ENCODE results near the gene RUNX3. TPM values are rescaled to one million over a fixed set of nuclear protein-coding genes. Genes with fewer than 3 reads are reported as not detected.
A peak's percentile ranks its signal among the peaks of the same experiment; 100 is the strongest.

RUNX3 gene
- polyA plus RNA-seq, 3 donors, result 4.4 to 27.9 (median 6.7) TPM

DNA sequence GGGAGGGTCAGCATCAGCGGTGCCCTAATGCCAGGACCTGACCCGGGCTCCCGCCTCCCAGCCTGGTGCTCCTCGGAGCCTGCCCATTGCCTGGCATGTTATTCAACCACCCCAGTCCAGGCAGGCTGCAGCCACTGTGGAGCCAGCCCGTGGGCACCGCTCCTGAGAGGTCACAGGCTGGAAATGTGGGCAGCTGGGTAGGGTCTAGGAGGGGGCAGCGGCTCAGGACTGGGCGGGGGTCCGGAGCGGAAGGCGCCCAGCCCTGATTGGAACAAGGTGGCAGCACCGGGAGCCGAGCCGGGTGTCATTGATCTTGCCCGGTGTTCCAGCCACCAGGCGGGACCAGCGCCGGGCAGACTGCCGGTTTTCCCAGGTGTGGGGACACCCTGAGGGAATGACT is 12.7 kb upstream of the RUNX3 start:
- Histone ChIP-seq H3K9ac (ENCODE audit: insufficient read depth, low read length, poor library complexity, severe bottlenecking) (no peak overlapping the region), H3K27ac (ENCODE audit: low read depth in 1 of 2, low read length in 2 of 2) (no peak overlapping the region), H3K36me3 (replicated peaks in 1 of 2; ENCODE audit: control insufficient read depth in 1 of 2, insufficient read depth in 2 of 2, low read length in 2 of 2) (no peaks in the 10 kb centered on the region), H3K79me2 (ENCODE audit: insufficient read depth, low read length) (no peaks in the 10 kb centered on the region), H3K27me3 (ENCODE audit: control insufficient read depth in 2 of 2, insufficient read depth in 2 of 2, low read length in 2 of 2) (no peaks in the 10 kb centered on the region), H3K4me2 (replicated peaks; ENCODE audit: extremely low read depth, low read length, poor library complexity, severe bottlenecking) (no peak overlapping the region), H4K20me1 (ENCODE audit: insufficient read depth, low read length) (no peaks in the 10 kb centered on the region), H2AFZ (ENCODE audit: insufficient read depth, low read depth, low read length, poor library complexity, severe bottlenecking) (no peak overlapping the region), H3K4me1 (ENCODE audit: control insufficient read depth in 1 of 2, insufficient read depth in 2 of 2, low read length in 2 of 2) (no peaks in the 10 kb centered on the region), H3K4me3 (replicated peaks in 1 of 3; ENCODE audit: low read depth in 2 of 3, low read length in 3 of 3) (no peak overlapping the region), H3K9me3 (replicated peaks in 1 of 2; ENCODE audit: control insufficient read depth in 1 of 2, insufficient read depth in 1 of 2, low read length in 2 of 2) (no peaks in the 10 kb centered on the region)
- TF ChIP-seq, protein P1, sequence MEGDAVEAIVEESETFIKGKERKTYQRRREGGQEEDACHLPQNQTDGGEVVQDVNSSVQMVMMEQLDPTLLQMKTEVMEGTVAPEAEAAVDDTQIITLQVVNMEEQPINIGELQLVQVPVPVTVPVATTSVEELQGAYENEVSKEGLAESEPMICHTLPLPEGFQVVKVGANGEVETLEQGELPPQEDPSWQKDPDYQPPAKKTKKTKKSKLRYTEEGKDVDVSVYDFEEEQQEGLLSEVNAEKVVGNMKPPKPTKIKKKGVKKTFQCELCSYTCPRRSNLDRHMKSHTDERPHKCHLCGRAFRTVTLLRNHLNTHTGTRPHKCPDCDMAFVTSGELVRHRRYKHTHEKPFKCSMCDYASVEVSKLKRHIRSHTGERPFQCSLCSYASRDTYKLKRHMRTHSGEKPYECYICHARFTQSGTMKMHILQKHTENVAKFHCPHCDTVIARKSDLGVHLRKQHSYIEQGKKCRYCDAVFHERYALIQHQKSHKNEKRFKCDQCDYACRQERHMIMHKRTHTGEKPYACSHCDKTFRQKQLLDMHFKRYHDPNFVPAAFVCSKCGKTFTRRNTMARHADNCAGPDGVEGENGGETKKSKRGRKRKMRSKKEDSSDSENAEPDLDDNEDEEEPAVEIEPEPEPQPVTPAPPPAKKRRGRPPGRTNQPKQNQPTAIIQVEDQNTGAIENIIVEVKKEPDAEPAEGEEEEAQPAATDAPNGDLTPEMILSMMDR (IDR thresholded peaks at IDR 0.05), result no peak
- H3K27ac Mint-ChIP-seq, result no peak overlapping the region
- WGBS (ENCODE audit: insufficient coverage), result 99% methylated on average over 18 of the region's 19 CpGs
- no peak for DNase-seq
- H3K9me3 Mint-ChIP-seq, result no peaks in the 10 kb centered on the region
- H3K36me3 Mint-ChIP-seq, result no peaks in the 10 kb centered on the region
- peaks cover 4 to 7% (median 5%) of the 10 kb centered on the region in 3 donors for H3K27me3 Mint-ChIP-seq (ENCODE audit: low read depth in 3 of 3)
- no peak overlapping the region for H3K4me3 Mint-ChIP-seq
- intact Hi-C loops (cut with micrococcal nuclease), result loop anchor here in 1 of 2 donors (5.0 kb wide), 1 partner anchor 100 kb away; no protein-coding TSS in a partner anchor
- peaks cover 6% of the 10 kb centered on the region for H3K4me1 Mint-ChIP-seq

DNA sequence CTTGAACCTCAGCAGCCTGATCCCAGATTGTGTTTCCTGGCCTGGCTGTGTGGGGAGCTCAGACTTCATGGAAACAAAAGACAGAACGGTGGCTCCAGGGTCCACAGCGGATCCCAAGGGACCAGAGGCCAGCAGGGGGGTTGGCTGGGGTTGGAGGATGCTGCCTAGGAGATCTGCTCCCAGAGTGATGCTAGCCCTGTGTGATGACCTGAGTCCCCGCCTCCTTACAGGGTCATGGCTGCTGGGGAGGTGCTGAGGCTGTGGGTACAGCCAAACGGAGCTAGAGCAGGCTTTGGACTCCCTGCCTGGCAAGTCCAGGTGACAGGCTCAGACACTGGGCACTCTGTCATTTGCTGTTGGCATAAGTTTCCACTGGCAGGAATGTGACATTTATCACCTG is 11.5 kb upstream of the RUNX3 start:
- Histone ChIP-seq H3K27me3 (ENCODE audit: control insufficient read depth in 2 of 2, insufficient read depth in 2 of 2, low read length in 2 of 2) (no peaks in the 10 kb centered on the region), H3K4me1 (ENCODE audit: control insufficient read depth in 1 of 2, insufficient read depth in 2 of 2, low read length in 2 of 2) (no peaks in the 10 kb centered on the region), H3K4me2 (replicated peaks; ENCODE audit: extremely low read depth, low read length, poor library complexity, severe bottlenecking) (no peak overlapping the region), H3K27ac (ENCODE audit: low read depth in 1 of 2, low read length in 2 of 2) (no peak overlapping the region), H3K9ac (ENCODE audit: insufficient read depth, low read length, poor library complexity, severe bottlenecking) (no peak overlapping the region), H3K79me2 (ENCODE audit: insufficient read depth, low read length) (no peaks in the 10 kb centered on the region), H3K36me3 (replicated peaks in 1 of 2; ENCODE audit: control insufficient read depth in 1 of 2, insufficient read depth in 2 of 2, low read length in 2 of 2) (no peaks in the 10 kb centered on the region), H3K4me3 (replicated peaks in 1 of 3; ENCODE audit: low read depth in 2 of 3, low read length in 3 of 3) (no peak overlapping the region), H4K20me1 (ENCODE audit: insufficient read depth, low read length) (no peaks in the 10 kb centered on the region), H2AFZ (ENCODE audit: insufficient read depth, low read depth, low read length, poor library complexity, severe bottlenecking) (no peak overlapping the region), H3K9me3 (replicated peaks in 1 of 2; ENCODE audit: control insufficient read depth in 1 of 2, insufficient read depth in 1 of 2, low read length in 2 of 2) (no peaks in the 10 kb centered on the region)
- Mint-ChIP-seq H3K9me3 (no peaks in the 10 kb centered on the region), H3K27me3 (ENCODE audit: low read depth in 3 of 3) (peaks cover 5 to 7% (median 5%) of the 10 kb centered on the region in 3 donors), H3K36me3 (no peaks in the 10 kb centered on the region), H3K4me3 (no peak overlapping the region), H3K4me1 (peaks cover 6% of the 10 kb centered on the region), H3K27ac (peak overlapping the region in 1 of 7 donors; percentile 15)
- TF ChIP-seq, protein P1 (IDR thresholded peaks at IDR 0.05), result no peak
- DNase-seq, result no peak
- WGBS (ENCODE audit: insufficient coverage), result 98% methylated on average over 4 of the region's 4 CpGs
- intact Hi-C loops (cut with micrococcal nuclease), result loop anchor here in 1 of 2 donors (5.0 kb wide), 1 partner anchor 101 kb away; no protein-coding TSS in a partner anchor
